ENCODE measurements around the gene UBE2B.
"Not testable (repeated sequence)": the region's sequence is repeated elsewhere in the genome, so short reads cannot be mapped to it uniquely, and the experiment has no call there.

UBE2B gene

DNA sequence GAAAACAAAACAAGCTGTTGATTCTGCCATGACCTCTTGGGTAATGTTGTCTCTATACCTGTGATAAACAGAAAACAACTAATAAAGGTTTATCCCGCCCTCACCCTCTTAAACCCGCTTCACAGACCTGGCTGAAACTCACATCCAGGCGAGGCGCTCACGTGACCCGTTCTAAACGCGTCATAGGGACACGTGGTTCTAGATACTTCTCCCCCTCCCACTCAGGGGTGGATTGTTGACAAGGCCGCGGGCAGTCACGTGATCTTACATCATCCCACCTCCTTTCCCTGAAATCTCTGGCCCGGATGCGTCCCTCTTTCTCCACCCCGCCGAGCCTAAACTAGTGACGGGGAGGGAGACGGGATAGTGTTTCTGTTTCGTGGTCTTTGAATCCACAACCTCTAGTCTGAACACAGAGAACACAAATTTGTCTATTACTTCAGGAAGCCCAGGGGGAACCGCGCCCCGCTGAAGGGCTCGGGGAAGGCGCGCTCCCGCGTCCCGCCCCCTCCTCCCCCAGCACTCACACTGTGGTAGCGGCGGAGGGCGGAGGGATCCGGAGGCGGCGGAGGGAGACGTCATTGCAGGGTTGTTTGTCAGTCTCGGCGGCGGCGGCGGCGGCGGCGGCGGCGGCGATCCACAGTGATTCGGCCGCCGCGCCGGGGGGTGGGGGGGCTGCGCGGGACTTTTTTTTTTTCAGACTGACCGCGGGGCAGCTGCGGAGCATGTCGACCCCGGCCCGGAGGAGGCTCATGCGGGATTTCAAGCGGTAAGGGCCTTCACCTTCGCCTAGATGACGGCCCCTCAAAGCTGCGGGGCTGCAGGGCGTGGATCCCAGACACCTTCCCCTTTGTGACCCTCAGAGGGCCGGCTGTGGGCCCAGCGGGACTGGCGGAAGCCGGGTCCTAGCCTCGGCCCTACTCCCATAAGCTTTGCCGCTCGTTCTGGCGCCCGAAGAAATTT lies at the start of gene UBE2B:
Gene UBE2B, plus strand, starts transcription at position 699 of the 963 bp plus-strand sequence. Its CDS starts 27 bp downstream, at position 726.
- DNase-seq (ENCODE audit: low spot score), result peak; percentile 97

DNA sequence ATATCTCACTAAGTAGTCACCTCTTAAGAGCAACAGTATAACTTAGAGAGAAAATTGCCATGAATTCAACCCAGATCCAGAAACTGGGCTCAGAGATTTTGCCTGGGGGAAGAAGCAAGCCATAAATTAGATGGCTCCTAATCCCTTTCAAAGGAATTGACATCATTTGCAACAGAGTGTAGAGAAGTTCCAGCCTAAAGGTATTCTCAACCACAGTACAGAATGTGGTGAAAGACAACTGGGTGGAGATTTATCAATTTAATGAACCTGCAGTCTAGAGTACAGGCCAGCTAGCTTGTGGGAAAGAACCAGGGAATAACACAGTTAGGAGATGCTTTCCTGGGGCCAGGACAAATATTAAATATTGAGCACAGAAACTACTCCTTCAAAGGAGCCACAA lies 44.0 kb upstream of the UBE2B start:
- DNase-seq (ENCODE audit: low spot score), result no peak

DNA sequence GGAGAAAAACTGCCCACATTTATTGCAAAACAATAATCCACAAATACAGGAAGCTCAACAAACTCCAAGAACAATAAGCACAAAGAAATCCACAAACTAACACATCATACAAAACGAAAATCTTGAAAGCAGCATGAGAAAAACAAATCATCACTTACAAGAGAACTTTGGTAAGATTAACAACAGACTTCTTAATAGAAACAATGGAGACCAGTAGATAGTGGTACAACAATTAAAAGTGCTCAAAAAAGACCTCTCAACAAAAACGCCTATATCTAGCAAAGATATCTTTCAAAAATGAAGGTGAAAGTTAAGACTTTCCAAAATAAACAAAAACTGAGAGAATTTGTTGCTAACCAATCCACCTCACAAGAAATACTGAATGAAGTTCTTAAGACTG lies 42.8 kb upstream of the UBE2B start:
- DNase-seq (ENCODE audit: low spot score), result no peak

DNA sequence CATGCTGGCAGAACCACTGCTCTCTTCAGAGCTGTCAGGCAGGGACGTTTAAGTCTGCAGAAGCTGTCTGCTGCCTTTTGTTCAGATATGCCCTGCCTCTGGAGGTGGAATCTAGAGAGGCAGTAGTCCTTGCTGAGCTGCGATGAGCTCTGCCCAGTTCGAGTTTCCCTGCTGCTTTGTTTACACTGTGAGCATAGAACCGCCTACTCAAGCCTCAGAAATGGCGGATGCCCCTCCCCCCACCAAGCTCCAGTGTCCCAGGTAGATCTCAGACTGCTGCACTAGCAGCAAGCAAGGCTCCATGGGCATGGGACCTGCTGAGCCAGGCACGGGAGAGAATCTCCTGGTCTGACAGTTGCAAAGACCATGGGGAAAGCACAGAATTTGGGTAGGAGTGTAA lies 34.5 kb upstream of the UBE2B start:
- not testable (repeated sequence) for DNase-seq (ENCODE audit: low spot score)

DNA sequence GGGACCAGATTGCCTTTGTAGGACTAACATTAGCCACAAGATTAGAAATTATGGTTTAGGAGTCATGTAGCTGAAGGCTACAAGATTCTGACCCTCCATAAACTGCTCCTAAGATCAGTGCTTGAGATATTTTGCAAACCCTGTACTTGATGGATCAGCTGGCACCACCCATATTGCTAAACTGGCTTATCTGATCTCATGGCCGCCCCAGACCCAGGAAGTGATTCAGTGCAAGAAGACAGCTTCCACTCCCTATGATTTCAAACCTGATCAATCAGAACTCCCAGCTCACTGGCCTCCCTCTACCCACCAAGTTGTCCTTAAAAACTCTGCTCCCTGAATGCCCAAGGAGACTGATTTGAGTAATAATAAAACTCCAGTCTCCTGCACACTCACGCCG lies 27.9 kb upstream of the UBE2B start:
- DNase-seq (ENCODE audit: low spot score), result not testable (repeated sequence)

DNA sequence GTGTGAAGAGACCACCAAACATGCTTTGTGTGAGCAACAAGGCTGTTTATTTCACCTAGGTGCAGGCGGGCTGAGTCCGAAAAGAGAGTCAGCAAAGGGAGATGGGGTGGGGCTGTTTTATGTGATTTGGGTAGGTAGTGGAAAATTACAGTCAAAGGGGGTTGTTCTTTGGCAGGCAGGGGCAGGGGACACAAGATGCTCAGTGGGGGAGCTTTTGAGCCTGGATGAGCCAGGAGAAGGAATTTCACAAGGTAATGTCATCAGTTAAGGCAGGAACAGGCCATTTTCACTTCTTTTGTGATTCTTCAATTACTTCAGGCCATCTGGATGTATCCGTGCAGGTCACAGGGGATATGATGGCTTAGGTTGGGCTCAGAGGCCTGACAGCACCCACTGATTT lies 25.9 kb upstream of the UBE2B start:
- DNase-seq (ENCODE audit: low spot score), result not testable (repeated sequence)

DNA sequence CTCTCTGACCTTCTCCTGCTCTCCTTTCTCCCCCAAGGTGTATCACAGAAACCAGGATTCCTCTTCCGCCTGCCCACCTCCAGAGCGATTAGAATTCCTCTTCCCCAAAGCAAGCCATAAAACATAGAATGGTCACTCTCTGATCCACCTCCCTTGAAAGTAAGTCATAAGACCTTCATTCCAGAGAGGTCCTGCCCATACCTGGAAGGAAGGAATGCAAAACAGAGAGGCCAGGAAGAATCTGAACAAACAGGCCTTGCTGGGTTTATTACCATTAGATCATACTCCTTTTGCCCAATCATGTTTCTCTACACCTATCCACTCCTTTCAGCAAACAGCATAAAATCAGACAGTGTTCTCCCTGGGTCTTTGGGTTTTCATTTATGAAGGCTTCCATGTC lies 25.4 kb upstream of the UBE2B start:
- DNase-seq (ENCODE audit: low spot score), result no peak

DNA sequence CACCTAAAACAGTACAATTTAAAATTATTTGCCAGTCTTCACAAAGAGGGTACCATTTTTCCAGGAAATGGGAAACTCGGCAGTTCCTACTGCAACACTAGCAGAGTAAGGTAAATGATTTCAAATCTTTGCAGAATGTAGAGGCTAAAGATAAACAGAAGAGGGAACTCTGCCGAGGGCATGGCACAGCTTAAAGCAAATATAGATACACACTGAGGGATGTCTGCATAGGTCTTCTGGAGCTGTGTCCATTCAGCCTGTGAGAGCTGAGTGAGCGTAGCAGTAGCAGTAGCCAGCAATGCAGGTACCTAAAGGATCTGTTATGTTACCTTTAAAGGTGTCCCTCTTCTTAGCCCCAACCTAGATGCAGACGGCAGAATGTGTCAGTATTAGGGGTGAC lies 21.9 kb upstream of the UBE2B start:
- DNase-seq (ENCODE audit: low spot score), result no peak

DNA sequence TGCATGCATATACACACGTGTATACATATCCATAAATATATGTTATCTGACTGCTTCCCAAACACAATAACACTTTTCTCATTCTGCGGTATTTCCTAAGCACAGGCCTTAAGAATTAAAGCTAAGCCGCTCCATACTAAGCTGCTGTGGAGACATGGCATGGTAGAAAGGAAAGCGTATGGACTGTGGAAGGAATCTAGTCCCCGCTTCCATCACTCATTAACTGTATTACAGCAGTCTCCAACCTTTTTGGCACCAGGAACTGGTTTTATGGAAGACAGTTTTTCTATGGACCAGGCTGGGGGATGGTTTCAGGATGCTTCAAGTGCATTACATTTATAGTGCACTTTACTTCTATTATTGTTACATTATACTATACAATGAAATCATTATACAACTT lies 15.7 kb upstream of the UBE2B start:
- no peak for DNase-seq (ENCODE audit: low spot score)

DNA sequence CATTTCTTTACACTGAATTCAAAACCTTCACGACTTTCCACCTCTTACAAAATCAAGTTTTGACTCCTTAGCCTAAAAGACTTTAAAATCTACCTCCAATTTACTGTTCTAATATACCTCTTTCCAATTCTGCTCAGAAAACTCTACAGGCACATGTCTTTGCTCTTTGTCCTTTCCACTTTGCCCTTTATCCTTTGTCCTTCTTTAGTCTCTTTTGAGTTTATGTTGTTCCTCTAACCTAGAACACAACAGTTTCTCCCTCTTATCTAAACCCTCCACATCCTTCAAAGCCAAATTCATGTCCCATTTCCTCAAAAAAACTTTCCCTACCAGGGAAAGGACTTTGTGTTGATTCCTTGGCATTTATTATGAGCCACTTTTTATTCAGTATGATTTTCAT lies 5.8 kb upstream of the UBE2B start:
- DNase-seq (ENCODE audit: low spot score), result no peak

DNA sequence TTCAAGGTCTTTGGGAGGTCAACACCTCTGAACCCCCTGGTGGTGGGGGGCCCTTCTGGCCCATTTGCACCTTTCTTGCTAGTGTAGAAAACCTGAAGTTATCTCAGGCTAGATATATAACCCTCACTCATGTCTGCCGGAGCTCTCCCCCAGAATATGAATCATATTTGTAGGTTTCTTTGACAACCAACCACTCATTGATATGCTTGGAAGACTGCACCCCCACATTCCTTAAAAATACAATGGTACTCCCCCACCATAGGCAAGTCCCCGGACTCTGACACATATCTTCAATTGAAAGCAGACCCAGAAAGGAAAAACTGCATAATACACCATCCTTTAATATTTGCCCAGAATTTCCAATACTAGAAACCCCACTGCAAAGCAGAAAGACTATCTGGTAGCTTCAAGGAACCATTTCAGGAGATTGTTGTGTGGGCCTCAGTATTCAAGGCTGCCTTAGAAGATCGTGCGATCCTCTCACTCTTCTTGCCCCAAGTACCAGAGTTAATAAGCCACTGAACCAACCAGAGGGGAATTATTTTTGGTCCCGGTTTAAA lies 978 bp upstream of the UBE2B start:
- DNase-seq (ENCODE audit: low spot score), result no peak

DNA sequence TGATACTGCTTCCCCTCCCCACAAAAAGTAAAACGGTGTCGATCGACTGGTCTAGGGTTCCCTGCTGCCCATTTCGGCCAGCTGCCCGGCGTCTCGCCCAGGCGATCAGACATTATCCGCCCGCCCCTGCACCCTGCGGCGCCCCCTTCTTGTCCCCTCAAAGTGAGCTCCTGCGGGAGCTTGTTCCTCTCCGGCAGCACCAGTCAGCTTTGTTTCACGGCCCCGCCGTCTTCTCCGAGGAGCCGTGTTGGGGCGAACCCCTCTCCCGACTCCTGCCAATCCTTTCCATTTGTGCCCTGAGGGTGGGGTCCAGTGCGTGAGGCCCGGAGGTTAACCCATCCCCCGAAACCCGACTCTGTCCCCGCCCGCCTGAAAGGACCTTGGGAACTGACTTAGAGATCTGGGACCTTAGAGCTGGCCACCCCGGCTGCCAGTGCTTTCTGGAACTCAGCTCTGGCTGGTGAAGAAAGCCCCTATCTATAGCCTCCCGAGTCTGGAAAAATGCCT lies 518 bp downstream of the UBE2B start:
- DNase-seq (ENCODE audit: low spot score), result peak; percentile 61

DNA sequence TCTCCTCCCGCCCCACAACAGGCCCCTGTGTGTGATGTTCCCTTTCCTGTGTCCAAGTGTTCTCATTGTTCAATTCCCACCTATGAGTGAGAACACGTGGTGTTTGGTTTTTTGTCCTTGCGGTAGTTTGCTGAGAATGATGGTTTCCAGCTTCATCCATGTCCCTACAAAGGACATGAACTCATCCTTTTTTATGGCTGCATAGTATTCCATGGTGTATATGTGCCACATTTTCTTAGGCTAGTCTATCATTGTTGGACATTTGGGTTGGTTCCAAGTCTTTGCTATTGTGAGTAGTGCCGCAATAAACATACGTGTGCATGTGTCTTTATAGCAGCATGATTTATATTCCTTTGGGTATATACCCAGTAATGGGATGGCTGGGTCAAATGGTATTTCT lies 2.3 kb downstream of the UBE2B start:
- DNase-seq (ENCODE audit: low spot score), result not testable (repeated sequence)

DNA sequence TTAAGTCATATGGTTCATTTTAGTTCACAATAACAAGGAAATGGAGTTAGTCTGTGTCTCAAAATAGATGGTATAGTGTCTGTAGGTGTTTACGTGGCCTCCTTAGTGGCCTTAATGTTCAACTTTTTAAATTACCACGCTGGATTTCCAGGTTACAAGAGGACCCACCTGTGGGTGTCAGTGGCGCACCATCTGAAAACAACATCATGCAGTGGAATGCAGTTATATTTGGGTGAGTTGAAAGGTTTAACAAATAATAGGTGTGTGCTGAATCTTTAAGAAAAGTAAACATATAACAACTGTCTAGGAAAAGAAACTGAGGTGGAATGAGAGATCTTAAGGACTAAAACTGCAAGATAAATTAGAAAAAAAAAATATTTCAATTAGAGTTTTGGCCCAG lies 2.9 kb downstream of the UBE2B start:
- no peak for DNase-seq (ENCODE audit: low spot score)

DNA sequence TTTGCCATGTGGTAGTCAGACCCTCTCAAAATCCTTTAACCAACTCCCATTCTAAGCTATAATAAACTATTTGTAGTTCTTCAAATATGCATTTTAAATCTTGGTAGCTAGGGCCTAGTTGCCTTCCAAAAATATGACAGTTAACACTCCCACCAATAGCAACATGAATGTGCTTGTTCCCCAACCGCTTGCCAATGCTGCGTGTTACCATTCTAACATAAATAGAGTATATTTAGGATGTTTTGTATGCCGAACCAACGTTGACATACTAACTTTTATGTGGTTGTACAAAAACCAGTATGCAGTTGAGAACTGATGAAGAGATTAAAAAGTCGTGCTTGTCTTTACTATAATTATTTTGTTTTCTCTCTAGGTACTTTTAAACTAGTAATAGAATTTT lies 9.0 kb downstream of the UBE2B start:
- no peak for DNase-seq (ENCODE audit: low spot score)

DNA sequence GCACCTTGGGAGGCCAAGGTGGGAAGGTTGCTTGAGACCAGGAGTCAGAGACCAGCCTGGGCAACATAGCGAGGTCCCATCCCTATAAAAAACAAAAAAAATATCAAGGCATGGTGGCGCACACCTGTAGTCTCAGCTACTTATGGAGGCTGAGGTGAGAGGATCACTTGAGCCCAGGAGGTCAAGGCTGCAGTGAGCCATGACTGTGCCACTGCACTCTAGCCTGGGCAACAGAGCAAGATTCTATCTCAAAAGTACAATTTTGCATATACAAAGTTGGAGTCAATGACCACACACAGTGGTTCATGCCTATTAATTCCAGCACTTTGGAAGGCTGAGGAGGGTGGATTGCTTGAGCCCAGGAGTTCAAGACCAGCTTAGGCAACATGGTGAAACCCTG lies 10.8 kb downstream of the UBE2B start:
- not testable (repeated sequence) for DNase-seq (ENCODE audit: low spot score)

DNA sequence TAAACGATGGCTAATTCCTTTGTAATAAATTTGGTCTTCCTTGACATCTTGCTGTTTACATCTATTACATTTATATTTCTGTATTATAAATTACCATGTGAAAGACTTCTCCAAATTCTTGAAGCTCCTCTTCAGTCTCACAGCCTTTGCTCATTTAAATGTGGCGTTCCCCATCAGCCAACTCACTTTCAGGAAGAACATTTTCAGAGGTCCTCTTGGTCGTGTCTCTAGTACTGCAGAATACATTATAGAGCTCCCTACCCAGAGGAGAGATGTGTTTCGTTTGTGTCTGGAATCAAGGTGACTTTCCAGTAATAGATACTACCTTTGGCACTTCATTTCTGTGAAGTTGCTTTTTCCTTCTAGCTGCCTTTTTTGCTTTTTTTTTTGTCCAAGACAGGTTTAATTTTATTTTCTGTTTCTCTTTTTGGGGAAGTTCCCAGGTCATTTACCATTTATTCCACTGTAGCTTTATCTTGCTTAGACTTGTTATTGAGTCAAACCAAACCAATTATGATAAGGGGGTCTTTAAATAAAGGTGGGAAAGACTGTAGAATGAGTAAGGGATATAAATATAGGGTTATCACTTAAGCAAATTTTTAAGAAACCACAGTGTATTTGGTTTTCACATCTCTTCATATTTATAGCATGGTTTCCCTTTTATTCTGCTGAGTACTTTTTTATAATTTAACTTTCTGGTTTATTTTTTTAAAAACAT lies 12.8 kb downstream of the UBE2B start:
- no peak for DNase-seq (ENCODE audit: low spot score)

DNA sequence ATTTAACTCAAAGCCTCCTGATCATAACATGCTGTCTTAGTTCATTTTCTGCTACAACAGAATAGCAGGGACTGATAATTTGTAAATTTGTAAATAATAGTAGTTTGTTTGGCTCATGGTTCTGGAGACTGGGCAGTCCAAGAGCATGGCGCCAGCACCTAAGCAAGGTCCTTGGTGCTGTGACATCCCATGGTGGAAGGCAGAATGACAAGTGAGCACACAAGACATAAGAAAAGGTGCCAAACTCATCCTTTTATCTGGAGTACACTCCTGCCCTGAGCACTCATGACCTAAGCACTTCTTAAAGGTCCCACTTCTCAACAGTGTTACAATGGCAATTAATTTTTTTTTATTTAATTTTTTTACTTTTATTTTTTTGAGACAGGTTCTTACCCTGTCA lies 16.1 kb downstream of the UBE2B start:
- DNase-seq (ENCODE audit: low spot score), result no peak

DNA sequence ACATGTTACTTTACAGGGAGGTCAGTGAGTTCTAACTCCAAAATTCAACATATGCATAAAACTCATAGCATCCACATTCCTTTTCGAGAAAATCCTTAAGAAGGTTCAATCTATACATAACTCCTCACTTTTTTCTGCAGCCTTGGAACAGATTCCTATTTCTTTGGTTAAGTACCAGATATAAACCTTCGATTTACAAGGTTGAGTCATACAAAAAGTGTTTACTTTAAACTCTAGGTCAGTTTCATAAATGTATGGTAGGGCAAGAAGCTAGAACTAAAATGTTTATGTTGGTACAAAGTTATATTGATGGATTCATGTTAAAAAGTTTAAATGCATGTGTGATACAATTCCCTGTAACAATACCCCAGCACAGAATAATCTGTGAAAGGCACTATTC lies 20.9 kb downstream of the UBE2B start:
- no peak for DNase-seq (ENCODE audit: low spot score)

DNA sequence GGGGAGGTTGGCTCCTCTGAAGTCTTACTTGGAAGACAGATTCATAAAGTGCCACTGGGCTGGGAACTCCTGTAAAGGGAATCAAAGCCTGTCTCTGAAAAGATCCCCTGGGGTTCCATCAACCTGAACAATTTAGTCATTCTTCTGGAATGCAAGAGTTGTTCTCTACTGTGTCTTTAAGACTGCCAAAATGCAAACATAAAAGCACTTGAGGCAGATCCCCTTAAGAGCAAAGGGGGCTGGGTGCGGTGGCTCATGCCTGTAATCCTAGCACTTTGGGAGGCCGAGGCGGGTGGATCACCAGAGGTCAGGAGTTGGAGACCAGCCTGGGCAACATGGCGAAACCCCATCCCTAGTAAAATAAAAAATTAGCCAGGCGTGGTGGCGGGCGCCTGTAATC lies 23.6 kb downstream of the UBE2B start:
- no peak for DNase-seq (ENCODE audit: low spot score)

DNA sequence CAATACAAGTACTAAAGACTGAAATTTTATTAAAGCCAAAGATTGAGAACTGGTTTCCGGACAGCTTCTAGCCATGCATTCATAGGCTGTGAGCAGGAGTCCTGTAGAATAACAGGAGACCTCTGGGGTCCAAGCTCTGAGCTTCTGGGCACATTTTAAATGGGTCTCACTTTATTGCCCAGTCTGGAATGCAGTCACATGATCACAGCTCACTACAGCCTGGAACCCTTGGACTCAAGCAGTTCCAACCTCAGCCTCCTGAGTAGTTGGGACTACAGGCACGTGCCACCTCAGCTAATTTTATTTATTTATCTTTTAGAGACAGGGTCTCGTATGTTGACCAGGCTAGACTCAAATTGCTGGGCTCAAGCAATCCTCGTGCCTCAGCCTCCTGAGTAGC lies 24.9 kb downstream of the UBE2B start:
- DNase-seq (ENCODE audit: low spot score), result no peak

DNA sequence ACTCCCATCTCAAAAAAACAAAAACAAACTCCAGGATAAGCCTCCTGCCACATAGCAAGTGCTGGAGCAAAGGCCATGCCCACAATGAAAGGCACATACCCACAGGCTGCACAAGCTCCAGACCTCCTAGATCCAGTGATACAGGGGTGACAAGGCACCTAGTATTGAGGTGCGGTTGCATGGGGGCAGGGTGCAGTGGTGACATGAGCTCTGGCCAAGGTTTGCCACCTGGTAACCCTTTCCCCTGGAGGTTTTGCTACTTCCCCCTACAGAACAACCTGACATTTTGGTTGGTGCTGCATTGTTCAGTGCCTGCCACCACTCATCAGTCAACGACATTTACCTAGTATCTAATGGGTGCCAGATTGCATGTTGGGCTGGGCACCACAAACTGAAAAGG lies 25.8 kb downstream of the UBE2B start:
- no peak for DNase-seq (ENCODE audit: low spot score)
